OCI-LY3 (cell line): ENCODE results near the gene WDR90.

Experiments used
- CTCF ChIP-seq: fragments of 200-600, 300-600 bp; sonication (generic); IDR thresholded peaks from 2 replicates; pipeline ENCODE4 v1.5.1; 2014; ENCODE audit warnings: antibody characterized with exemption, low read length, low read depth
- EZH2phosphoT487 ChIP-seq: fragments of 200-600 bp; shearing (Covaris generic); IDR thresholded peaks from 2 replicates; pipeline ENCODE4 v1.6.1; 2018; ENCODE audit warnings: antibody characterized with exemption, mixed run types, low read depth

- TF ChIP-seq CTCF (no peak), EZH2phosphoT487 (no peak)
Observed at GRCh38 chr16:627454-628239, 21.5 kb upstream of the WDR90 start.
